ENCODE data around the gene AP5B1.

AP5B1 gene

GRCh38 chr11:65801153-65801987 lies 20.6 kb upstream of the AP5B1 start:
- DNase-seq, result no peak

- DNase-seq, result no peak
Observed at GRCh38 chr11:65798882-65799281, 18.1 kb upstream of the AP5B1 start.

DNA sequence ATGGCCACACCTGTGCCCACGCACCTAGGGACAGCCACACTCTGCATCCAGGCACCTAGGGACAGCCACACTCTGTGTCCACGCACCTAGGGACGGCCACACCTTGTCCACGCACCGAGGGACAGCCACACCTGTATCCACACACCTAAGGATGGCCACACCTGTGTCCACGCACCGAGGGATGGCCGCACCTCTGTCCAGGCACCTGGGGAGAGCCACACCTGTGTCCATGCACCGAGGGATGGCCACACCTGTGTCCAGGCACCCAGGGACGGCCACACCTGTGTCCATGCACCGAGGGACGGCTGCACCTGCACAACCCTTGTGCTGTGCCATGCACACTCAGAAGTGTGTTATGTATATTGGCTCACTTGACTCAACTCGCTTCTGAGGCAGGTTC lies 16.9 kb upstream of the AP5B1 start:
- DNase-seq, result no peak

- DNase-seq, result no peak
Observed at GRCh38 chr11:65796726-65797601, 16.2 kb upstream of the AP5B1 start.

DNA sequence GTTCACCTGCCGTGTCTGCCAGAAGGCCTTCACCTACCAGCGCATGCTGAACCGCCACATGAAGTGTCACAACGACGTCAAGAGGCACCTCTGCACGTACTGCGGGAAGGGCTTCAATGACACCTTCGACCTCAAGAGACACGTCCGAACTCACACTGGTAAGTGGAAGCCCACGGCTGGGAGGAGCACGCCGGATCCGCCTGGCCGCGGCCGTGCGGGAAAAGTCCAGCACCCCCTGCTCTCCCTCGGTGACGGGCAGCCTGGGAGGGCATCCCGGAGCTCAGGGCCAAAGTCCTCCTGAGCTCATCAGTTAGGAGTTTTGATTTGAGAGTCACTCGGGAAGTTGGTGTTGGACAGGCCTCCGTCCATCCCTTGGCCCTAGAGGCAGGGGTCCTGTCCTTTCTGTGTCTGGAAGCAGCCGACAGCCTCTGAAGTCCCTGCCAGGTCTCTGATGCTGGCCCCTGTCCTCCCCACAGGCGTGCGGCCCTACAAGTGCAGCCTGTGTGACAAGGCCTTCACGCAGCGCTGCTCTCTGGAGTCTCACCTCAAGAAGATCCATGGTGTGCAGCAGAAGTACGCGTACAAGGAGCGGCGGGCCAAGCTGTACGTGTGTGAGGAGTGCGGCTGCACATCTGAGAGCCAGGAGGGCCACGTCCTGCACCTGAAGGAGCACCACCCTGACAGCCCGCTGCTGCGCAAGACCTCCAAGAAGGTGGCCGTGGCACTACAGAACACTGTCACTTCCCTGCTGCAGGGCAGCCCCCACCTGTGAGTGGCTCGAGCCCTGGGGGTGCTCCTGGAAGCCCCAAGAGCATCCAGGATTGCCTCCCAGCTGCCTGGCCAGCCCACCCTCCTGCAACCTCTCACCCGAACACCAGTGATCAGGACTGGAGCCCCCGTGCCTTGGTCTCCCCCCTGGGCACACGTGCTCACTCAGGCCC lies 14.1 kb upstream of the AP5B1 start:
- DNase-seq, result no peak

- no peak for DNase-seq
Observed at GRCh38 chr11:65793625-65794400, 13.0 kb upstream of the AP5B1 start.

DNA sequence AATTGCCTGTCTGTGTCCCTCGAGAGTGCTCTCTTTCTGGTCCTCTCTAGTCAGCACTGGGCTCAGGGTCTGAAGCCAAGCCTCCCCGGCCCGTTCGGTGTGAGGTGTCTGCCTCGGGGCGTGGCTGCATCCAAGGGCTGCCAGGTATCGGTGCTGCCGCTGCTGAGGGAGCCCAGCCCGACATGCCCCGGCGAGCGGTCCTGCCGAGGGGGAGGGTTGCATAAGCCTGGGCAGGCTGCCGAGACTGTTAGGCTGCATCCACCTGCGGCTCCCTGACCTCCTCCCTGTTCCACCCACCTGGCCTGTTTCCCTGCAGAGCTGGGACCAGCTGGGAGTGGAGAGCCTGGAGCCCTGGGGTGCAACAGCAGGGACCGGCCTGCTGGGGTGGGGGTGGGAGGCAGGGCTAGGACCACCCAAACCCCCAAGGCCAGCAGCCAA lies 12.4 kb upstream of the AP5B1 start:
- DNase-seq, result no peak

DNA sequence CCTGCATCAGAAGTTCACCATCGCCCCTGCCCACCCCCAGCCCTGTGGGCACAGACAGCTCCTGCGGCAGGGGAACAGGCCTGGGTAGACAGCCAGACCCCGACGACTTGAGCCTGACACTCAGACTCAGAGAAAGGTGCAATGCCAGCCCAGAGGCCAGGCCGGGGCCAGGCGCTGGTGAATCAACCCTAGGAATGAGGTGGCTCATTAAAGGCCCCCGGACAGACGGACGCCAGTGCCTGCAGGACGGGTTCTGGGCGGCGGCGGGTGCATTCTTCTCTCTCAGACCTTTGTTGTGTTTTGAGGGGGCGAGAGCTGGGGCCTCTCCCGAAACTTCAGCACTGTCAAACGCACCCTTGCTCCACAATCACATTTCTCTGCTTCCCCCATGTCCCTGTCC lies 11.7 kb upstream of the AP5B1 start:
- DNase-seq, result no peak

- DNase-seq, result peak in 1 of 2 donors; percentile 63
Observed at GRCh38 chr11:65791719-65792213, 11.0 kb upstream of the AP5B1 start.

DNA sequence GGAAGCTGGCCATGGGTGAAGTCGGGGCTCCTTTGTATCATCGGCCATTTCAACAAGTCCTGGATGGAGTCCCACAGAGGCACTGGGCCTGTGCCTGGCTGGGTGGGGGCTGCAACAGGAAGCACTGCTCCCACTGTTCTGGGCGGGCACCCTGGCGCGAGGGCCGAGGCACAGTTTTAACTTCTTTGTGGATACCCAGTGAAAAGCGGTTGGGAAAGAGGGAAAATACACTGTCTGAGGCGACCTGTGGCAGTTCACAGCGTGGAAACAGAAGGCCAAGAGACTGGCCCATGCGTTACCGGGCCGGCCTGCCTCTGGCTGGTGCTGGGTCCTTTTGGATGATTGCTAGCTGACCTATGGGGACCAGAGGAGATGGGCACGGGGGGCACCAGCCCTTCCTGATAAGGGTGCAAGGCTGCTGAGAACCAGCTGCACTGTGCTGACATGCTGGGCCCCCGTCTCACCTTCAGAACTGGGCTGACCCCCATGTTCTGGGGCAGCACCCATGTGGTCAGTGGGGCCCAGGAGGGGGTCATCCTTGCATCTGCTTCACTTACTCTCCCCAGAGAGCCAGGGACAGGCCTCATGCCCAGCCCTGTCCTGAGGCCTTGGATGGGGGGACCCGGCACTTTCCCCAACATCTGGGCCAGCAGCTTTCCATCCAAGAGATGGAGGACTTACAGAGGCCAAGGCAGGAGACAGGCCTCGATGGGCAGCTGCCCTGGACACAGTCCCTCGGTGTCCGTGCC lies 10.3 kb upstream of the AP5B1 start:
- no peak for DNase-seq

DNA sequence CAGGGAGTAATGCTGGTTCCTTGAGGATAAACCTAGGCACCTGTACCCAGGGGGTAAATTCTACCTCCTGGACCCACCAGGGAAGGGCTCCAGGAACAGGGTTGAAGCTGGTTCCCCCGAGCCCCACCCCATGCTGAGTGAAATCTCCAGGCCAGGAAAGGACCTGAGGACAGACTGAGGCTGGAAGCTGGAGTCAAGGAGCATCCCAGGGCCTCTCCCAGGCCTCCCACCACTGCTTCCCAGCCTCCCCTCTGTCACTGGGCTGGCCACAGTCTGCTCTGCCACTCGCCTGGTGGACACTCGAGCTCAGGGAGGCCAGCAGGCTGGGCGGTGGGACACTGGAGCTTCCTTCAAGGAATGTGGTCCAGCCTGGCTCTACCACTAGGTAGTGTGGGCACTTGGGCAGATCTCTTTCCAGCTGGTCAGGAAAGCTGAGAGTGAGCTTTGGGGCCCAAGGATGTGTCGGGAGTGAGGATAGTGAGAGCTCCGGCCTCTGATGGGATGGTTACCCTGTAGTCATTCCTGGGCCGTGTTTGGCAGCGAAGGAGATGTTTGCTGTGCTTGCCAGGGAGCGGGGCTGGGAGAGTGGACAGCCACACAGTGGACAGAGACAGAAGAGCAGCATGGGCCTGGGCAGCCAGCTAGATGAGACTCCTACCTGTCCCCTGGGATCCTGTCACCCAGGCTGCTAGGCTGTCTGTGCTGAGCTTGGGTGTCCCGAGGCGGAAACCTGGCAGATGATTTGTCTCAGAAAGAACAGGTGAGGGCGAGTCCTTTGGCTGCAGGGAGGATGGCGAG lies 9.5 kb upstream of the AP5B1 start:
- no peak for DNase-seq

GRCh38 chr11:65789230-65790103 lies 8.7 kb upstream of the AP5B1 start:
- DNase-seq, result no peak

DNA sequence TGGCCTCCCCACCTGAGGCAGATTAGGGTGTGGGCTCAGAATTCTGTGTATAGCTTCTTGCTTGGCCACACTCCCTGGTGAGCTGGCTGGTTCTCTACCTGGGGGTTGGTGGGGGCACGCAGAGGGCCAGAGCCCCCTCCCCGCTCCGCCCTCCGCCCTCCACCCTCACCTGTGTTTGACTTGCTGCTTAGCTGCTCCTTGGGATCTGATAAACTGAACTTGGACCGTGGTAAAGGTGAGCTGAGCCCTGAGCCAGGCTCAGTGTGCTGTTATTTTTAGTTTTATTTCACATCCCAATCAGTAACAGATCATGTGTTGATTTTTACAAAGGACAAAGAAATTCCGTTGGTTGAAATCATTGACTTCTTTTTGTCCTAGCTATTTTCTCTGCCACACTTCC lies 8.0 kb upstream of the AP5B1 start:
- no peak for DNase-seq

GRCh38 chr11:65787649-65788622 lies 7.2 kb upstream of the AP5B1 start:
- peak in 1 of 2 donors; percentile 19 for DNase-seq

DNA sequence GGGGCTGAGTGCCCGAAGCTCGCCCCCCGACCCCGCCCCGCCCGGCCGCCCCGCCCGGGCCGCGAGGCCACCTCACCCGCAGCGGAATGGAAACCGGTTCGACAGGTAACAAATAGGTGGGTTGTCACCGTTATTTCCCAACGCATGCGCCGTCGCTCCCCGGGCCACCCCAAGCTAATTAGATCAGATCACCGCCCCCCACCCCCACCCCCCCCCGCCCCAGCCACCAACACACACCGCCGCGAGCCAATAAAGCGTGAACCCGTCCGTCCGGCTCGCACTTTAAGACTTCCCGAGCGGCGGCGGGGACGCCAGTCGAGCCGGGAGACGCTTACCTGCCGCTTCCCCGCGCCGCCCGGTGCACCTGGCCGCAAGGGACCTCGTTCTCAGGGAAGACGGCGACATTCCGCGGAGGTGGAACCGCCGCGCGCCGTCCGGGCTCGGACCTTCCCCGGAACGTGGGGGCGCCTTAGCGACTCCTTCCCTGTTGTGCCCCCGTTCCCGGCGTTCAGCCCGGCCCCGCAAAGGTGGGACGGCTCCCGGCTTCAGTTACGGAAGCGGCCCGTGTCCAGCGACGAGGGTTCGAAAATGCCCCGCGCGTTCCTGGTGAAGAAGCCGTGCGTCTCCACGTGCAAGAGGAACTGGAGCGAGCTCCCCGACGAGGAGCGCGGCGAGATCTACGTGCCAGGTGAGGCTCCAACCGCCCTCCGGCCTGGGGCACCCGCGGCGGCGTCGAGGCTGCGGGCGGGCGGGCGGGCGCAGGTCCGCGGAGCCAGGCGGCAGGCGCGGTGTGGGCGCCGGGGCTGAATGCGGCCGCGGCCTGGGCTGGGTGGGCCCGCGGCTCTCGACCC lies 6.2 kb upstream of the AP5B1 start, which contains the start of gene OVOL1:
TSS of gene OVOL1 (plus strand) at position 278 of the 851 bp plus-strand sequence. CDS start at position 589, 311 bp downstream.
- DNase-seq, result peak; percentile 37 to 48

- no peak for DNase-seq
Observed at GRCh38 chr11:65786008-65786785, 5.4 kb upstream of the AP5B1 start.
